ELR (cell line): ENCODE measurements around the gene RGS21.
"Not testable (repeated sequence)": the region's sequence is repeated elsewhere in the genome, so short reads cannot be mapped to it uniquely, and the experiment has no call there.

Experiments used
- DNase-seq: peaks from one replicate; pipeline ENCODE4 v3.0.0-alpha.2; 2015; ENCODE audit warnings: low read depth

RGS21 gene, protein sequence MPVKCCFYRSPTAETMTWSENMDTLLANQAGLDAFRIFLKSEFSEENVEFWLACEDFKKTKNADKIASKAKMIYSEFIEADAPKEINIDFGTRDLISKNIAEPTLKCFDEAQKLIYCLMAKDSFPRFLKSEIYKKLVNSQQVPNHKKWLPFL

GRCh38 chr1:192316942-192317450, at the start of gene RGS21:
TSS of gene RGS21 (plus strand) at chr1:192316992. CDS start at chr1:192343037, 26,045 bp downstream.
- DNase-seq = no peak

- DNase-seq = no peak
Observed at GRCh38 chr1:192268468-192269052, 48.2 kb upstream of the RGS21 start.

DNA sequence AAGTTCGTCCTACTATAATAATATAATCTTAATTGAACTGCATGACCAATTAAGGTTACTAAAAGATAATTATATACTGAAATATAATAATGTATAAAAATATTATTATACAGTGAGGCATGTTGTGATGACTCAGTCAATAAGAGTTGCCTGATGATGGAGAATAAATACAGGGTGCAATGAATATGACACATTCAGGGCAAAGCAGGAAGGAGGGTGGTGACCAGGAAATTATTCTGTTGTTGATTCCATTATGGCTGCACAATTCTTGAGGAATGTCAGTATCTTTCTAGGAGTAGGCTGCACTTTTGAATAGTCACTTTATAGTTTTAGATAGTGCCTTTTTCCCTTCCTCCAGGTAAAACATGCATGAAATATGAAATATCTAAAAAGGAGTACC, 46.4 kb upstream of the RGS21 start:
- DNase-seq = peak; percentile 54

DNA sequence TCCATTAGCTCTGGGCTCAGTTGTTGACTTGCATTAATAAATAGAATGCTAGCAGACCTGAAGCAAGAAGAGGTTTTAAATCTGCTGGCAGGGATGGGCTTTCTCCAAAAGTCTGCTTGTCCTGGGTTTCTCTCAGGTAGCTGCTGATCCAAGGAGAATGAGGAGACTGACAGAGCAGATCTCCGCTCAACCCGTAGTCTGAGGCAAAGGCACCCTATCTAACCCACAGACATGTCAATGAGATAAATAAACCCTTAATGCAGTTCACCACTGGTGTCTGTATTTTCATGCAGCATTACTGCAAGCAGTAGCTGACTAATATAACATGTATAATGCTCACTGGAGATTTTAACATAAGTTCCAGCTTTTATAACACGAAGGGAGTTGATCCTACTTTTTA, 44.1 kb upstream of the RGS21 start:
- no peak for DNase-seq

GRCh38 chr1:192274588-192274987, 42.2 kb upstream of the RGS21 start:
- no peak for DNase-seq

DNA sequence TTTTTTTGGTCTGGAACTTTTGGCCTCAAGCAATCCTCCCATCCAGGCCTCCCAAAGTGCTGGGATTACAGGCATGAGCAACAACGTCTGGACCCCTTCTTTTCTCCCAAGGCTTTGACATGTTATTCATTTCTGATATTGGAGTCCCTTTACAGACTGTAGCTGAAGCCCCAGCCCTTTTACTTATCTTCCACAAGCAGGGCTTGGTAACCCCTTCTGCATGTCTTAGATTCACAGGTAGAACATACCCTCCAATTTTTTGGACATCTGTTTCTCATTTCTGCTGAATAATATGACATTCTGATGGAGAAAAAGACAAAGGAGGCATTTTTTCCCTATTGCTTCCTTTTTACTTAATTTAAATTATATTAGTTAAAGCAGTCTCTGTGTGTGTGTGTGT, 39.2 kb upstream of the RGS21 start:
- no peak for DNase-seq

DNA sequence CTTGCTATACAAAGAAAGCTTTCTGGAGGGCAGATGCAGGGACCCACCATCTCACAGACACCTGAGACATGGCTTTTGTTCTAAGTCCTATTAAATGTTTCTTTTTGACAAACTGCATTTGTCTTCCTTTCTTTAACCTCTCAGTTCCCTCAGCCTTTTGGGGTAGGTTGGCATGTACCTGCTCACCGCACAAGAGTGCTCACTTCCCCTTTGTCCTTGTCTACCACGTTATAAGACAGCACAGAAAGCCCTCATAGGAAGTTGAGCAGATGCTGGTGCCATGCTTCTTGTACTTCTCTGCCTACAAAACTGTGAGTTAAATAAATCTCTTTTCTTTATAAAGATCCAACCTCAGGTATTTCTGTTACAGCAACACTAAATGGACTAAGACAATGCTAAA, 31.9 kb upstream of the RGS21 start:
- no peak for DNase-seq

- peak; percentile 32 for DNase-seq
Observed at GRCh38 chr1:192303029-192303428, 13.8 kb upstream of the RGS21 start.

DNA sequence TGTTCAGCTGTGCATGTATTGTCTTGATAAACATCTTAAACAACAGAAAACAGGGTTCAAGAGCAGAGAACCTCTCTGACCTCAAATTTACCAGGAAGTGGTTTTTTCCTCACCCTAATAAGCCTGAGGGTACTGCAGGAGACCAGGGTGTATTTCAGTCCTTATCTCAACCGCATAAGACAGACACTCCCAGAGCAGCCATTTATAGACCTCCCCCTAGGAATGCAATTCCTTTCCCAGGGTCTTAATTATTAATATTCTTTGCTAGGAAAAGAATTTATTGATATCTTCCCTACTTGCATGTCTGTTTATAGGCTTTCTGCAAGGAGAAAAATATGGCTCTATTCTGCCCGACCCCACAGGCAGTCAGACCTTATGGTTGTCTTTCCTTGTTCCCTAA, 8.5 kb upstream of the RGS21 start:
- not testable (repeated sequence) for DNase-seq

DNA sequence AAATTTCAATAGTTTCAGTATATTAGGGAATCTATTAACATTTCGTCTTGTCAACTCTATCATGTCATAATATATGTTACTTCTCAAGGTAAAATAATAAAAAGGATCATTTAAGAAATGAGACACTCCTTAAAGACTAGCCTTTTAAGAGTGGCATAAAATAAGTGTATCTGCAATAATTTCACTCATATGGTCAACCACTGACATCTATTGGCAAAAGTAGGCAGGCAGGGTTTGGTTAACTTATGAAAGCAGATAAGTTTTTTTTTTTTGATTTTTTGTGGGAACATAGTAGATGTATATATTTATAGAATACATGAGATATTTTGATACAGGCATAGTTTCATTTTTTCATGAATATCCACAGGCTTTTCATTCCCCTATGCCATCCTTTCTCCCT, 5.5 kb upstream of the RGS21 start:
- peak; percentile 63 for DNase-seq

DNA sequence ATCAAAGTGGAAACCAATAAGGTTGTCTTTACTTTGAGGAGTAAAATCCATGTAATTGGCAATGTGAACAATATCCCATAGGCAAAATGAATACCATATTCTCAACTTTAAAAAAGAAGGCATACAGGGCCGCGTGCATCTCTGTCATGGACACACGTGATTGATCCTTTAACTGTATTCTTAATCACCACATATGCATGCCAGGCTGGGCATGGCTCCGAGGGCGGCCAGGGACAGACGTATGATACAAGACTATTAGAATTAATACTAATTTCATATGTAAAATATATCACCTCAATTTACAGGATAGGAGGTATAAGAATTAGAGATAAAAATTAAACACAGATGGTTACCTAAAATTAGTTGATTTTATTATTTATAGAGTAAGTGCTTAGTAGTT, 11.2 kb downstream of the RGS21 start:
- no peak for DNase-seq

GRCh38 chr1:192342842-192343241, 26.1 kb downstream of the RGS21 start:
- DNase-seq = no peak

DNA sequence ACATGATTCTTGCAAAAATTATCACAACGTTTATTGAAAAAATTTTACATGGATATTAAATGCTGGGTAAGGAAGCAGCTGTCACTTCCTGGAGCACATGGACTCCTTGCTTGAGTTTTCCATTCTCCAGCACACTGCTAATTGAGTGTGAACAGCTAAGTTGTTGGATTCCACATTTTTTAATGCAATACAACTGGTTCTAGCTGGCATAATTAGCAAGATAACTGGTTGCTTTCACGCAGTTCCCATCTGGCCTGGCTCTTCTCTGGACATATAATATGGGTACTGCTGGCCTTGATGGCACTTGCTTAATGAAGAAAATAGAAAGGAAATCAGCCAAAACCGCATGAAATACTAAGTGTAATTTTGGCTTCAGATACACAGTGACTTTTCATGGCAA, 26.6 kb downstream of the RGS21 start:
- DNase-seq = no peak

- DNase-seq = no peak
Observed at GRCh38 chr1:192349314-192349713, 32.5 kb downstream of the RGS21 start.

GRCh38 chr1:192350356-192350755, 33.6 kb downstream of the RGS21 start:
- DNase-seq = no peak

DNA sequence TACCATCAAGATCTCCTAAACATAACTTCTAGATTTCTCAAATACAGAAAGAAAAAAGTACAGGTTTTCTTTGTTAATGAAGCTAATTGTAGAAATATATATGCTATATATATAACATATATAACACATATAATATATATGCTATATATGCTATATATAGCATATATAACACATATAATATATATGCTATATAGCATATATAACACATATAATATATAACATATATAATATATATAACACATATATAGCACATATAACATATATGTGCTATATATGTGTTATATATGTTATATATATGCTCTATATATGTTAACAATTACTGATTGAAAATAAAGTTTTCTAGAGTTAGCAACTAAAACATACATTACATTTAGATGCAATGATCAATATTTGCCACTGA, 34.8 kb downstream of the RGS21 start:
- no peak for DNase-seq

DNA sequence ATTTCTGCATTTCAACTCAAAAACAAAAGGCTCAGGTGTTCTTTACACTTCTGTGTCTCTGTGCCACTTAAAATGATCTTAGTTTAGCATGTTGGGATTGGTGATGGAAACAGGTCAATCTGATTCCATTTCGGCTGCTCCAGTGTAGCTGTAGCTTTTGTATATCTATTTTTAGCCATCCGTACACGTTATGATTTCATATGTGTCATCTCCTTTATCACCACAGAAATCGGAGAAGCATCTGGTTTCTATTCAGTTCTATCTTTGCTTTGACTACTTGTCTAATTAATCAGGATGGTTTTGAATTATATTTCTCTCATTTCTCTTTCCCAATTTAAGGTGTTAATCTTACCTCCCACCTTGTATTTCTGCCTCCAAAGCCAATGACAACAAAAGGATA, 41.1 kb downstream of the RGS21 start:
- no peak for DNase-seq

DNA sequence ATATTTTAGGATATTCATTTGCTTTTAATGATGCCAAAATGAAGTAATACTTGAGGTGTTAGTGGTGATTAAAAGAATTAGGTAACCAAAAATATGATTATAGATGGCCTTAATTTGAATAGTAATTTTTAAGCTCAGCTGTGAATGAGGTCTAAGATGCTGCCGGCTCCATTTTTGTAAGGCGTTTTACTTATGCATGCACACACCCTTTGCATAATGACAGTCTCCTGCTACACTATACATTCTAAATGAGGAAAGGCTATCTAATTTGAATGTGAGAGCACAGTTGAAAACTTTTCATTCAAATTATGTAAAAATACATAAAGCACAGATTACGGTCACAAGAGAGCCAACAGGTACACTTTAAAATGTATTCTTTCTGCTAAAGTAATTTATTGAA, 41.6 kb downstream of the RGS21 start:
- DNase-seq = no peak

- DNase-seq = no peak
Observed at GRCh38 chr1:192358822-192359221, 42.0 kb downstream of the RGS21 start.

- DNase-seq = peak; percentile 11
Observed at GRCh38 chr1:192363177-192363576, 46.4 kb downstream of the RGS21 start.

GRCh38 chr1:192367436-192367835, 50.6 kb downstream of the RGS21 start:
- no peak for DNase-seq

- no peak for DNase-seq
Observed at GRCh38 chr1:192375306-192375705, 58.5 kb downstream of the RGS21 start.

DNA sequence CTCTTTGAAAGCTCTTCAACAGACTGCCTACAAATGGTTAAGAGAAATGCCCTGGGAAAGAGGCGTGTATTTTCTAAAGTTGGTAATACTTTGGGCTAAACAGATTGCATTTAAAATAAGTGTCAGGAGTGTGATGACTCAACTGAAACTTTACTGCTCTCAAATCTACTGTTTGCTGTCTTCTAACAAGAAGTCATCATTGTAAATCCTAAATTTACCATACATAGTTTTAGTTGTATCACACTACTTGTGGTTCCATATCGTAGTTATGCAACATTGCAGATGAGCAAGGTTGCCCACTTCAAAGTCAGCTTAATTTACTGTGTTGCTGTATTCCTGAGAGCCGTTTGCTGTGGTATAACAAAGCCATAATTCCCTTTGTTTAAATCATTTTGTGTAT, 59.6 kb downstream of the RGS21 start:
- DNase-seq = no peak

GRCh38 chr1:192378276-192378675, 61.5 kb downstream of the RGS21 start:
- peak; percentile 38 for DNase-seq
